Measurements from ENCODE around the gene TBC1D28.
"Not testable (repeated sequence)": the region's sequence is repeated elsewhere in the genome, so short reads cannot be mapped to it uniquely, and the experiment has no call there.

The TBC1D28 gene

DNA sequence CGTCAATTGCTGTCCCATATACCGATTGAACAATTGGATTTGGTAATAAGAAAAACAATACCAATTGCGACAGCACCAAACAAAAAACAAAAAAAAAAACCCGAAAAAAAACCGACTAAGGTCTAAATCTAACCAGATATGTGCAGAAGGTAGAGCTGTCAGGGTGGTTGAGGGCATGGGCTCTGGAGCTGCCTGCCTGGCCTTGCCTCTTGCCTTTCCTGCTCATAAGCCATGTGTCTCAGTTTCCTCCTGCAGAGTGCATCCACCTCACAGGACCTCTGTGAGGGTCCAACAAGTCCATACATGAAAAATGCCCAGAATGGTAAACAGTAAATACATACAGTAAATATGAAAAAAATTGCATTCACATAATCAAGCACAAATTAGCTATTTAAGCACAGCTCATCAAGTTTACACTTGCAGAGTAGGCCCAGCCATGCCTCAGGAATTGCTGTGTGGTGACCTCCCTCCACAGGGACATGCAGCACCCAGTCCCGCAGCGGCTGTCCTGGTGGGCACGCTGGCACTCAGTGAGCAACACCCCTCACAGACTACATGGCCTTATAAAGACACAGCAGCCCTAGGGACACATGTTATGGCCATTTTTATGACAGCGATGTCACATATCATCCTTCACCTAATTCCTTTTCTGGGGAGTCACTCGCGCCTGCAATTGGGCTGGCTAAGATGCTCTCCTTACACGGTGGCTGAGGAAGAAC lies 17.9 kb downstream of the TBC1D28 start:
- TF ChIP-seq, protein P1, sequence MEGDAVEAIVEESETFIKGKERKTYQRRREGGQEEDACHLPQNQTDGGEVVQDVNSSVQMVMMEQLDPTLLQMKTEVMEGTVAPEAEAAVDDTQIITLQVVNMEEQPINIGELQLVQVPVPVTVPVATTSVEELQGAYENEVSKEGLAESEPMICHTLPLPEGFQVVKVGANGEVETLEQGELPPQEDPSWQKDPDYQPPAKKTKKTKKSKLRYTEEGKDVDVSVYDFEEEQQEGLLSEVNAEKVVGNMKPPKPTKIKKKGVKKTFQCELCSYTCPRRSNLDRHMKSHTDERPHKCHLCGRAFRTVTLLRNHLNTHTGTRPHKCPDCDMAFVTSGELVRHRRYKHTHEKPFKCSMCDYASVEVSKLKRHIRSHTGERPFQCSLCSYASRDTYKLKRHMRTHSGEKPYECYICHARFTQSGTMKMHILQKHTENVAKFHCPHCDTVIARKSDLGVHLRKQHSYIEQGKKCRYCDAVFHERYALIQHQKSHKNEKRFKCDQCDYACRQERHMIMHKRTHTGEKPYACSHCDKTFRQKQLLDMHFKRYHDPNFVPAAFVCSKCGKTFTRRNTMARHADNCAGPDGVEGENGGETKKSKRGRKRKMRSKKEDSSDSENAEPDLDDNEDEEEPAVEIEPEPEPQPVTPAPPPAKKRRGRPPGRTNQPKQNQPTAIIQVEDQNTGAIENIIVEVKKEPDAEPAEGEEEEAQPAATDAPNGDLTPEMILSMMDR (IDR thresholded peaks at IDR 0.05; ENCODE audit: insufficient read depth, low read length, missing control alignments), result no peak
- no peak overlapping the region for H3K4me3 ChIP-seq (ENCODE audit: low read depth, low read length)
- DNase-seq (ENCODE audit: low read depth, low spot score), result no peak
- CTCF ChIA-PET, result interaction anchor here (1.8 kb wide), 1 partner anchor 335 kb away, joined by 4 read pairs; no protein-coding TSS in a partner anchor
- POLR2A ChIA-PET, result no interaction called here

GRCh38 chr17:18625509-18626104 lies 18.6 kb downstream of the TBC1D28 start:
- H3K4me3 ChIP-seq (ENCODE audit: low read depth, low read length); POLR2A ChIA-PET: not testable (repeated sequence)
- TF ChIP-seq, protein P1 (IDR thresholded peaks at IDR 0.05; ENCODE audit: insufficient read depth, low read length, missing control alignments), result peak; percentile 72

GRCh38 chr17:18624862-18625501 lies 19.2 kb downstream of the TBC1D28 start:
- DNase-seq (ENCODE audit: low read depth, low spot score); POLR2A ChIA-PET: not testable (repeated sequence)
- H3K4me3 ChIP-seq (ENCODE audit: low read depth, low read length), result peak overlapping the region; percentile 48
- CTCF ChIA-PET, result interaction anchor here (1.8 kb wide), 1 partner anchor 336 kb away, joined by 4 read pairs; no protein-coding TSS in a partner anchor

More at GRCh38 chr17:18625509-18626104, 18.6 kb downstream of the TBC1D28 start:
- DNase-seq (ENCODE audit: low read depth, low spot score), result peak; percentile 3
- CTCF ChIA-PET, result interaction anchor here (1.8 kb wide), 1 partner anchor 336 kb away, joined by 4 read pairs; no protein-coding TSS in a partner anchor

- CTCF ChIA-PET; DNase-seq (ENCODE audit: low read depth, low spot score); H3K4me3 ChIP-seq (ENCODE audit: low read depth, low read length); POLR2A ChIA-PET: not testable (repeated sequence)
These were observed 26.6 kb downstream of the TBC1D28 start for GRCh38 chr17:18617613-18618012.

DNA sequence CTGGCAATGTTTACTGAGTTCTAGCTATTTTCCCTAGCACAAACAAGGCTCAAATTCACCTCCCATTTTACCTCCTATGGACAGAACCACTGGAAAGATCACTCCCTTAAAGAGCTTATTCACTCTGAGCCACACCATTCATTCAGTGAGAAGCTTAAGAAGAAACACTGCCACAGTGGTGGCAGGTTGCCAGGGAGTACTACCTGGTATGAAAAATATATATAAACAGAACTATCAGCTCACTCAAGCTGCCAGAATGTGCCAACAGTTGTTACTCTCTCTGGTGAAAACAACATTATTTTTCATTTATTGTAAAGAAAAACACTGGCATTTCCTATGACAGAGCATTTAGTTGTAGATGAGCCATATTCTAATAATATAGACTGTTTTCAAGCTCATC lies 31.2 kb downstream of the TBC1D28 start:
- DNase-seq (ENCODE audit: low read depth, low spot score); POLR2A ChIA-PET; CTCF ChIA-PET; H3K4me3 ChIP-seq (ENCODE audit: low read depth, low read length): not testable (repeated sequence)

DNA sequence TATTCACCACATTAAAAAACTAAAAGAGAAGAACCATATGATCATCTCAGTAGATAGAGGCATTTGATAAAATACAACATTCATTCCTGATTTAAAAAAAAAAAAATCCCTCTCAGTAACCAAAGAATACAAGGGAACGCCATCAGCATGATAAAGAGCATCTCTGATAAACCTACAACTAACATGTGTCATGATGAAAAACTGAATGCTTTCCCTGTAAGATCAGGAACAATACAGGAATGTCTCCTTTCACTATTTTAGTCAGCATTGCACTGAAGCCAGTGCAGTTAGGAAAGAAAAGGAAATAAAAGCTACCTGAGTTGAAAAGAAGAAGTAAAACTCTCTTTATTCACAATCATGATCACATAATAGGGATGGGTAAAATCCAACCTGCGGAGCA lies 51.1 kb downstream of the TBC1D28 start:
- H3K4me3 ChIP-seq (ENCODE audit: low read depth, low read length); CTCF ChIA-PET; DNase-seq (ENCODE audit: low read depth, low spot score); POLR2A ChIA-PET: not testable (repeated sequence)
